ENCODE measurements around the gene HMCN2.

GRCh38 chr9:130473009-130473408 lies 207.4 kb downstream of the HMCN2 start:
- TF ChIP-seq, protein P1, sequence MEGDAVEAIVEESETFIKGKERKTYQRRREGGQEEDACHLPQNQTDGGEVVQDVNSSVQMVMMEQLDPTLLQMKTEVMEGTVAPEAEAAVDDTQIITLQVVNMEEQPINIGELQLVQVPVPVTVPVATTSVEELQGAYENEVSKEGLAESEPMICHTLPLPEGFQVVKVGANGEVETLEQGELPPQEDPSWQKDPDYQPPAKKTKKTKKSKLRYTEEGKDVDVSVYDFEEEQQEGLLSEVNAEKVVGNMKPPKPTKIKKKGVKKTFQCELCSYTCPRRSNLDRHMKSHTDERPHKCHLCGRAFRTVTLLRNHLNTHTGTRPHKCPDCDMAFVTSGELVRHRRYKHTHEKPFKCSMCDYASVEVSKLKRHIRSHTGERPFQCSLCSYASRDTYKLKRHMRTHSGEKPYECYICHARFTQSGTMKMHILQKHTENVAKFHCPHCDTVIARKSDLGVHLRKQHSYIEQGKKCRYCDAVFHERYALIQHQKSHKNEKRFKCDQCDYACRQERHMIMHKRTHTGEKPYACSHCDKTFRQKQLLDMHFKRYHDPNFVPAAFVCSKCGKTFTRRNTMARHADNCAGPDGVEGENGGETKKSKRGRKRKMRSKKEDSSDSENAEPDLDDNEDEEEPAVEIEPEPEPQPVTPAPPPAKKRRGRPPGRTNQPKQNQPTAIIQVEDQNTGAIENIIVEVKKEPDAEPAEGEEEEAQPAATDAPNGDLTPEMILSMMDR (IDR thresholded peaks at IDR 0.05; ENCODE audit: low read depth, low read length) = no peak
- no peak for TF ChIP-seq EZH2phosphoT487 (IDR thresholded peaks at IDR 0.05; ENCODE audit: low read depth)

All from OCI-LY3 (cell line).